Endothelial cell of umbilical vein (primary cell): ENCODE results near the gene PCDHGA5. TPM values are rescaled to one million over a fixed set of nuclear protein-coding genes. Genes with fewer than 3 reads are reported as not detected.
"Not testable (repeated sequence)": the region's sequence is repeated elsewhere in the genome, so short reads cannot be mapped to it uniquely, and the experiment has no call there.

Experiments used
- BruUV-seq: library from RNA; stranded (reverse); fragments of 400-500 nt; replicated peaks from 2 replicates; lab custom pipeline; 2021; lab: Mats Ljungman, UMichigan
- CTCF ChIA-PET: fragments of 300-600, 350-600 bp; sonication (Branson Sonifier 250); formaldehyde crosslinking; loops from one replicate; lab custom pipeline; 2021; ENCODE audit warnings: antibody characterized with exemption, inconsistent platforms; lab: Charles Lee
- POLR2A ChIA-PET: fragments of 300-600, 350-600 bp; sonication (Branson Sonifier 250); formaldehyde crosslinking; loops from one replicate; lab custom pipeline; 2021; ENCODE audit warnings: antibody characterized with exemption, inconsistent platforms; lab: Charles Lee
- DNase-seq: peaks from one replicate; pipeline ENCODE4 v3.0.0-alpha.2; 2011; ENCODE audit warnings: low read depth, low spot score
- FAIRE-seq: peaks from 2 replicates; lab custom pipeline; 2011; peaks lifted over from hg19 to GRCh38; lab: Jason Lieb, UNC
- H2AFZ ChIP-seq: 2 replicates; pipeline ENCODE4 v1.6.0; 2012; ENCODE audit warnings: low read depth, low read length, control low read depth, inconsistent platforms
- H3K27ac ChIP-seq: 2 replicates; pipeline ENCODE4 v1.5.1; 2011; ENCODE audit warnings: low read depth, mild to moderate bottlenecking, control low read depth, low read length, moderate library complexity; ENCODE audit not compliant: insufficient read depth
- H3K27me3 ChIP-seq, 2 experiments: 2 replicates each; pipeline versions ENCODE4 v1.6.0 to v1.6.1; 2011; ENCODE audit warnings: low read length in 2 of 2, mixed read lengths in 1 of 2; ENCODE audit not compliant: control insufficient read depth in 2 of 2, insufficient read depth in 2 of 2
- H3K36me3 ChIP-seq, 2 experiments: 2 replicates in 1 of 2; 3 replicates in 1 of 2; pipeline ENCODE4 v1.5.1; 2011; ENCODE audit warnings: low read length in 2 of 2, mild to moderate bottlenecking in 1 of 2, moderate library complexity in 1 of 2; ENCODE audit not compliant: control insufficient read depth in 2 of 2, insufficient read depth in 2 of 2; ENCODE audit errors: extremely low read depth in 1 of 2
- H3K4me1 ChIP-seq: 3 replicates; pipeline ENCODE4 v1.5.1; 2011; ENCODE audit warnings: mild to moderate bottlenecking, low read length; ENCODE audit not compliant: control insufficient read depth, insufficient read depth; ENCODE audit errors: extremely low read depth
- H3K4me2 ChIP-seq: 2 replicates; pipeline ENCODE4 v1.6.1; 2011; ENCODE audit warnings: low read length, control low read depth, mixed read lengths; ENCODE audit not compliant: insufficient read depth
- H3K4me3 ChIP-seq, 3 experiments: fragments of 200-600 bp in 1 of 3; sonication (generic), shearing (Covaris generic) in 1 of 3; replicated peaks in 1 of 3; 2 replicates each; pipeline ENCODE4 v1.5.1; 2011 to 2016; ENCODE audit warnings: control low read depth in 3 of 3, low read length in 3 of 3, mild to moderate bottlenecking in 2 of 3, inconsistent platforms in 1 of 3, low read depth in 1 of 3, moderate library complexity in 1 of 3; ENCODE audit not compliant: insufficient read depth in 1 of 3
- H3K79me2 ChIP-seq: 2 replicates; pipeline ENCODE4 v1.6.0; 2012; ENCODE audit warnings: low read length, inconsistent platforms; ENCODE audit not compliant: control insufficient read depth, insufficient read depth
- H3K9ac ChIP-seq: replicated peaks from 2 replicates; pipeline ENCODE3; 2011; ENCODE audit warnings: low read length, control low read depth; ENCODE audit not compliant: insufficient read depth; ENCODE audit errors: extremely low read depth
- H3K9me1 ChIP-seq: replicated peaks from 3 replicates; pipeline ENCODE4 v1.6.0; 2011; ENCODE audit warnings: mild to moderate bottlenecking, low read length; ENCODE audit not compliant: control insufficient read depth, insufficient read depth; ENCODE audit errors: extremely low read depth
- H3K9me3 ChIP-seq: replicated peaks from 2 replicates; pipeline ENCODE4 v1.5.1; 2012; ENCODE audit warnings: low read length, inconsistent platforms; ENCODE audit not compliant: control insufficient read depth, insufficient read depth
- H4K20me1 ChIP-seq: replicated peaks from 2 replicates; pipeline ENCODE3; 2011; ENCODE audit warnings: mild to moderate bottlenecking, low read length; ENCODE audit not compliant: control insufficient read depth, insufficient read depth; ENCODE audit errors: extremely low read depth
- CTCF ChIP-seq, 2 donors: IDR thresholded peaks; 1 replicate in 1 of 2; 2 replicates in 1 of 2; pipeline ENCODE4 v1.5.1; 2011; ENCODE audit warnings: low read length in 2 of 2, mild to moderate bottlenecking in 2 of 2, moderate library complexity in 2 of 2, control low read depth in 1 of 2, inconsistent platforms in 1 of 2, low read depth in 1 of 2; ENCODE audit not compliant: insufficient read depth in 1 of 2; ENCODE audit errors: extremely low read depth in 1 of 2
- EZH2 ChIP-seq: IDR thresholded peaks from 2 replicates; pipeline ENCODE4 v1.6.1; 2012; ENCODE audit warnings: borderline replicate concordance, low read depth, mild to moderate bottlenecking, moderate library complexity, low read length, inconsistent platforms; ENCODE audit not compliant: severe bottlenecking
- dilution Hi-C: fragments of 300-500 bp; cut with MboI; formaldehyde crosslinking; loops from one replicate; pipeline ENCODE4 v1.15.0; 2019; ENCODE audit warnings: low sequenced_read_pairs; ENCODE audit not compliant: extremely low pct_ligation_motif_present
- intact Hi-C: fragments of 100-400 bp; cut with micrococcal nuclease; formaldehyde crosslinking; loops from one replicate; pipeline ENCODE4 v1.10.0; 2022
- polyA plus RNA-seq, 4 experiments: library from polyadenylated mRNA; depleted of rRNA in 3 of 4; stranded (reverse) in 3 of 4; unstranded in 1 of 4; fragments of >200 nt; gene quantifications; 2 replicates each; pipeline versions ENCODE4 v1.2.1 to v1.2.3, GENCODE V29; 2011 to 2012; ENCODE audit warnings: missing spikeins in 1 of 4
- total RNA-seq: library from RNA; stranded (reverse); gene quantifications from 2 replicates; pipeline ENCODE4 v1.2.3, GENCODE V29; 2021

The PCDHGA5 gene
- total and polyA plus RNA-seq, 2 donors (not counting 3 experiments of a cell fraction or from before 2014, with no cell fraction given), result 0.36 to 0.93 TPM

GRCh38 chr5:141332571-141332970 lies 31.4 kb upstream of the PCDHGA5 start:
- H3K9ac ChIP-seq, H3K9me1 ChIP-seq, DNase-seq, H3K4me1 ChIP-seq, H3K9me3 ChIP-seq, H3K27ac ChIP-seq, dilution Hi-C loops, H3K79me2 ChIP-seq, intact Hi-C loops, H2AFZ ChIP-seq, POLR2A ChIA-PET, H3K4me3 ChIP-seq, H4K20me1 ChIP-seq, BruUV-seq, H3K36me3 ChIP-seq, H3K4me2 ChIP-seq, FAIRE-seq: not testable (repeated sequence)
- CTCF ChIA-PET, result interaction anchor here (0.7 to 1.4 kb wide), 3 partner anchors 9 to 231 kb away, joined by 4 read pairs; no protein-coding TSS in a partner anchor
- peaks cover 23 to 80% of the 10 kb centered on the region in 2 experiments for H3K27me3 ChIP-seq
- peak; percentile 45 for TF ChIP-seq EZH2

- Histone ChIP-seq H3K9me1 (no peaks in the 10 kb centered on the region), H2AFZ (peak within 1 kb of the TSS; percentile 69), H4K20me1 (no peaks in the 10 kb centered on the region), H3K79me2 (no peaks in the 10 kb centered on the region), H3K27ac (no peak within 1 kb of the TSS), H3K4me1 (no peaks in the 10 kb centered on the region), H3K9me3 (no peaks in the 10 kb centered on the region), H3K36me3 (no peaks in the 10 kb centered on the region), H3K9ac (no peak within 1 kb of the TSS), H3K4me2 (peak within 1 kb of the TSS; percentile 53), H3K27me3 (peaks cover 15 to 66% of the 10 kb centered on the region in 2 experiments), H3K4me3 (peak within 1 kb of the TSS in 2 of 3 experiments; percentile 16 to 53)
- DNase-seq, result peak; percentile 59
- intact Hi-C loops, result loop anchor here (5.0 kb wide), 1 partner anchor 184 kb away; no protein-coding TSS in a partner anchor
- peak; percentile 86 for FAIRE-seq
- TSS peak; percentile 19 for BruUV-seq
- ChIA-PET CTCF (interaction anchor here (0.6 to 3.0 kb wide), 28 partner anchors 8 to 228 kb away, joined by 3 to 51 read pairs (median 7); partner anchors contain the start of genes PCDHB14, PCDHGA1, PCDHGA10 and PCDHGA11), POLR2A (no interaction called here)
- dilution Hi-C loops, result no loop called here
- peak; percentile 43 to 54 for TF ChIP-seq CTCF (IDR thresholded peaks at IDR 0.05; ENCODE audit: extremely low read depth in 1 of 2, insufficient read depth in 1 of 2, low read depth in 1 of 2, low read length in 2 of 2)
- no peak for TF ChIP-seq EZH2
These were observed 25.2 kb upstream of the PCDHGA5 start, which contains the start of gene PCDHGA2 for GRCh38 chr5:141338538-141339306. Gene PCDHGA2, plus strand, starts transcription at chr5:141338760.

- H3K4me1 ChIP-seq, H3K9me3 ChIP-seq, H2AFZ ChIP-seq, BruUV-seq, H3K79me2 ChIP-seq, dilution Hi-C loops, FAIRE-seq, DNase-seq, H3K27ac ChIP-seq, H3K9me1 ChIP-seq, H3K4me3 ChIP-seq, H4K20me1 ChIP-seq, H3K36me3 ChIP-seq, H3K4me2 ChIP-seq, POLR2A ChIA-PET, H3K9ac ChIP-seq, intact Hi-C loops: not testable (repeated sequence)
- H3K27me3 ChIP-seq, result peaks cover 14 to 51% of the 10 kb centered on the region in 2 experiments
- CTCF ChIA-PET, result interaction anchor here (3.8 kb wide), 1 partner anchor 223 kb away, joined by 38 read pairs; no protein-coding TSS in a partner anchor
These were observed 23.1 kb upstream of the PCDHGA5 start for GRCh38 chr5:141340781-141341354.
